Prostate gland (tissue), 2 donors: ENCODE data around the gene DLL1.

Experiments used
- POLR2A ChIP-seq: fragments of 450-650 bp; IDR thresholded peaks from one replicate; pipeline ENCODE4 v1.6.1; 2016; ENCODE audit warnings: antibody characterized with exemption, mild to moderate bottlenecking
- POLR2AphosphoS5 ChIP-seq: sonication (generic); formaldehyde crosslinking; IDR thresholded peaks from one replicate; pipeline ENCODE4 v1.6.1; 2017; ENCODE audit warnings: antibody characterized with exemption
- TF ChIP-seq, protein P1 (sequence below), 4 experiments: fragments of 200-600 bp in 2 of 4; fragments of 450-650 bp in 2 of 4; sonication (generic) in 2 of 4; IDR thresholded peaks; 1 replicate in 3 of 4; 2 replicates in 1 of 4; pipeline ENCODE4 v1.5.1; 2016 to 2019; ENCODE audit warnings: antibody characterized with exemption in 4 of 4, mild to moderate bottlenecking in 2 of 4, moderate library complexity in 2 of 4

GRCh38 chr6:170235391-170236125 lies 55.3 kb downstream of the DLL1 start:
- TF ChIP-seq, protein P1, sequence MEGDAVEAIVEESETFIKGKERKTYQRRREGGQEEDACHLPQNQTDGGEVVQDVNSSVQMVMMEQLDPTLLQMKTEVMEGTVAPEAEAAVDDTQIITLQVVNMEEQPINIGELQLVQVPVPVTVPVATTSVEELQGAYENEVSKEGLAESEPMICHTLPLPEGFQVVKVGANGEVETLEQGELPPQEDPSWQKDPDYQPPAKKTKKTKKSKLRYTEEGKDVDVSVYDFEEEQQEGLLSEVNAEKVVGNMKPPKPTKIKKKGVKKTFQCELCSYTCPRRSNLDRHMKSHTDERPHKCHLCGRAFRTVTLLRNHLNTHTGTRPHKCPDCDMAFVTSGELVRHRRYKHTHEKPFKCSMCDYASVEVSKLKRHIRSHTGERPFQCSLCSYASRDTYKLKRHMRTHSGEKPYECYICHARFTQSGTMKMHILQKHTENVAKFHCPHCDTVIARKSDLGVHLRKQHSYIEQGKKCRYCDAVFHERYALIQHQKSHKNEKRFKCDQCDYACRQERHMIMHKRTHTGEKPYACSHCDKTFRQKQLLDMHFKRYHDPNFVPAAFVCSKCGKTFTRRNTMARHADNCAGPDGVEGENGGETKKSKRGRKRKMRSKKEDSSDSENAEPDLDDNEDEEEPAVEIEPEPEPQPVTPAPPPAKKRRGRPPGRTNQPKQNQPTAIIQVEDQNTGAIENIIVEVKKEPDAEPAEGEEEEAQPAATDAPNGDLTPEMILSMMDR (IDR thresholded peaks at IDR 0.05): no peak
- TF ChIP-seq POLR2A: no peak
- TF ChIP-seq POLR2AphosphoS5: no peak
